ENCODE data around the gene BTBD2. TPM values are rescaled to one million over a fixed set of nuclear protein-coding genes. Genes with fewer than 3 reads are reported as not detected.

BTBD2 gene
- total RNA-seq, 1 experiment from 2014 or later = 81.0 TPM

DNA sequence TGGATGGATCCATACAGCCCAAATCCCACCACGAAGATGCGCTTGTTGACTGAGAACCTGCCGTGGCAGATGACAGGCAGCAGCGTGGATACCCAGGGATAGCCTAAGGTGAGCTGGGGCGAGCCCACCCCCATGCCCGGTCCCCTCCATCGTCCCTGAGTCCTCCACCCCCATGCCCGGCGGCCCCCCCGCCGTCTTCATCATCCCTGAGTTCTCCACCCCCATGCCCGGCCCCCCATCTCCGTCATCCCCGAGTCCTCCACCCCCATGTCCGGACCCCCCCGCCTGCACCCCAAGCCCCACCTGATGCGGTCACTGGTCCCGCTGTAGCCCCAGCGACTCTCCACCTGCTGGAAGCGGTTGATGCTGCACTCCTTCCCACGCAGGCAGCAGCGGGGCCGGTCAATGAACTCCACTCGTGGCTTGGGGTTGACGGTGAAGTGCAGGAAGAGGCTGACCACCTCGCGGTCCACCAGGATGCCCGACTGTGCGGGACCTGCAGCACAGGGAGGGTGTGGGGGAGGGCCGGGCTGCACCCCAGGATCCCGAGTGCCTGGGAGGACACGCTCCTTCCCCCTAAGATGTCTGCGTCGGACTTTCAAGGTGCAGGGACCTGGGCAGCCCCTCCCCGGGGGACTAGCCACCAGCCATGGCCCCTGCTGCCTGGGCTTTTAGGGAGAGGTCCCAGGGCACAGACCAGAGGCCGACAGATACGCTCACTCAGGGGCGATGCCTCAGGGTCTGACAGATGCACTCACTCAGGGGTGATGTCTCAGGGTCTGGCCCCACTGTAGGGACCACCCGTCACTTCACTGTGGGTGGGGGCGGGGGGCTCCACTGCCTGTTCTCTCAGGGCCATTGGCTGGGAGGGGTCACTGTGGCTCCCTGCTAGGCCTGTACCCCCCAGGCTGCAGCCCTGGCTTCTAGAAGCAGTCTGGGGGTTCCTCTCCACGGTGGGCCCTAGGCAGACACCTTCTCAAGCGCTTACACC is 28.0 kb downstream of the BTBD2 start:
- CTCF ChIA-PET = no interaction called here

DNA sequence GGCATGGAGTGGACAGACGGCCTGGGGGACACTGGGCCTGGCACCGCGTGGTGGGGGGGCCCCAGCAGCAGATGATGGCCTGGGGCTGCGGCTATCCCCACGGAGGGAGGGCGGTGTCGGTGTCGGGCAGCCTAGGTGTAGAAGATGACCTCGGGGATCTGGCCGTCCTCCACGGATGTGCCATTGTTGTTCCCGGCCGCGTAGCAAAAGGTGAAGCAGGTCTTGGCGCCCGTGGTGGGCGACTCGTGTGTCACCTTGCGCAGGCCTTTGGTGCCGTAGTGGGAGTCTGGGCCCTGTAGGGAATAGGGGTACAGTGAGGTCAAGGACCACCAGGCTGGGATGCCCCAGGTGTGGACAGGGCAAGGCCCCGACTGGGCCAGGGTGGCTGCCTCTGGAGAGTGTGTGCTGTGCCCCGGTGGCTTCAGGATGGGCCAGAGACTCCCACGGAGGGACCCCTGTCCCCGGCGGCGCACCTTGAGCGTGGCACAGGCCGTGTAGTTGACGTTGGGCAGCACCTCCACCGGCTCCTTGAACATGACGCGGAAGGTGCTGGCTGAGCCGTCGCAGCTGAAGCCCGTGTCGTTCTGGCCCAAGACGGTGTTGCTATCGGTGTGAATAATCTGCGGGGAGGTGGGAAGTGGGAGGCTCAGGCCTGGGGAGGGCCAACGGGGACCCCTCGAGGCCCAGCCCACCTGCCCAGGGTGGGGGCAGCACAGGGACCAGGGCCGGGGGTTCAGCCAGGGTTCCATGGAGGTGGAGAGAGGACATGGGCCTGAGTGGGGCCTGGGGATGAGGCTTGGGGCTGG is 29.0 kb downstream of the BTBD2 start:
- no peak for DNase-seq
- H3K4me1 ChIP-seq (replicated peaks; ENCODE audit: insufficient read depth) = no peaks in the 10 kb centered on the region
- H3K4me3 ChIP-seq = no peak overlapping the region
- no peak overlapping the region for H3K27ac ChIP-seq
- no peaks in the 10 kb centered on the region for H3K27me3 ChIP-seq (ENCODE audit: insufficient read depth, low read depth)
- ChIA-PET CTCF (no interaction called here), POLR2A (ENCODE audit: unreplicated experiment) (no interaction called here)
- no peak overlapping the region for H2AFZ ChIP-seq
- H3K36me3 ChIP-seq (ENCODE audit: low read depth) = no peaks in the 10 kb centered on the region
- H3K4me2 ChIP-seq = no peak overlapping the region
- TSS peak; percentile 69 for BruUV-seq (replicated peaks)
- intact Hi-C loops (cut with micrococcal nuclease; ENCODE audit: unreplicated experiment) = no loop called here
- TF ChIP-seq, protein P1, sequence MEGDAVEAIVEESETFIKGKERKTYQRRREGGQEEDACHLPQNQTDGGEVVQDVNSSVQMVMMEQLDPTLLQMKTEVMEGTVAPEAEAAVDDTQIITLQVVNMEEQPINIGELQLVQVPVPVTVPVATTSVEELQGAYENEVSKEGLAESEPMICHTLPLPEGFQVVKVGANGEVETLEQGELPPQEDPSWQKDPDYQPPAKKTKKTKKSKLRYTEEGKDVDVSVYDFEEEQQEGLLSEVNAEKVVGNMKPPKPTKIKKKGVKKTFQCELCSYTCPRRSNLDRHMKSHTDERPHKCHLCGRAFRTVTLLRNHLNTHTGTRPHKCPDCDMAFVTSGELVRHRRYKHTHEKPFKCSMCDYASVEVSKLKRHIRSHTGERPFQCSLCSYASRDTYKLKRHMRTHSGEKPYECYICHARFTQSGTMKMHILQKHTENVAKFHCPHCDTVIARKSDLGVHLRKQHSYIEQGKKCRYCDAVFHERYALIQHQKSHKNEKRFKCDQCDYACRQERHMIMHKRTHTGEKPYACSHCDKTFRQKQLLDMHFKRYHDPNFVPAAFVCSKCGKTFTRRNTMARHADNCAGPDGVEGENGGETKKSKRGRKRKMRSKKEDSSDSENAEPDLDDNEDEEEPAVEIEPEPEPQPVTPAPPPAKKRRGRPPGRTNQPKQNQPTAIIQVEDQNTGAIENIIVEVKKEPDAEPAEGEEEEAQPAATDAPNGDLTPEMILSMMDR (conservative IDR thresholded peaks at IDR 0.05) = no peak
- TF ChIP-seq EZH2 (IDR thresholded peaks at IDR 0.05; ENCODE audit: low read depth) = no peak
- H3K9me3 ChIP-seq (ENCODE audit: insufficient read depth, low read depth) = no peaks in the 10 kb centered on the region
- H3K9me2 ChIP-seq (ENCODE audit: insufficient read depth) = no peaks in the 10 kb centered on the region
- H3F3A ChIP-seq (ENCODE audit: insufficient read depth, low read depth) = peaks cover 4% of the 10 kb centered on the region; the same call in 1 of the 2 replicates
- H3K79me2 ChIP-seq (ENCODE audit: low read depth) = no peaks in the 10 kb centered on the region
- peaks cover 4% of the 10 kb centered on the region; the same call in 1 of the 2 replicates for H4K20me1 ChIP-seq (ENCODE audit: insufficient read depth)

More for the DNA sequence above, 28.0 kb downstream of the BTBD2 start:
- no peak for TF ChIP-seq EZH2 (IDR thresholded peaks at IDR 0.05; ENCODE audit: low read depth)
- TF ChIP-seq, protein P1 (conservative IDR thresholded peaks at IDR 0.05) = no peak
- intact Hi-C loops (cut with micrococcal nuclease; ENCODE audit: unreplicated experiment) = no loop called here
- POLR2A ChIA-PET (ENCODE audit: unreplicated experiment) = no interaction called here
- no TSS peak for BruUV-seq (replicated peaks)
- Histone ChIP-seq H3K4me2 (no peak overlapping the region), H2AFZ (no peak overlapping the region), H4K20me1 (ENCODE audit: insufficient read depth) (peaks cover 4% of the 10 kb centered on the region; the same call in 1 of the 2 replicates), H3K9me2 (ENCODE audit: insufficient read depth) (no peaks in the 10 kb centered on the region), H3K9me3 (ENCODE audit: insufficient read depth, low read depth) (no peaks in the 10 kb centered on the region), H3K27me3 (ENCODE audit: insufficient read depth, low read depth) (no peaks in the 10 kb centered on the region), H3K79me2 (ENCODE audit: low read depth) (no peaks in the 10 kb centered on the region), H3K4me1 (replicated peaks; ENCODE audit: insufficient read depth) (no peaks in the 10 kb centered on the region), H3K4me3 (no peak overlapping the region), H3K36me3 (ENCODE audit: low read depth) (no peaks in the 10 kb centered on the region), H3F3A (ENCODE audit: insufficient read depth, low read depth) (peaks cover 4% of the 10 kb centered on the region; the same call in 1 of the 2 replicates), H3K27ac (no peak overlapping the region)
- DNase-seq = no peak

- Histone ChIP-seq H3K4me1 (replicated peaks; ENCODE audit: insufficient read depth) (no peaks in the 10 kb centered on the region), H3K36me3 (ENCODE audit: low read depth) (no peaks in the 10 kb centered on the region), H2AFZ (no peak overlapping the region), H3K79me2 (ENCODE audit: low read depth) (no peaks in the 10 kb centered on the region), H4K20me1 (ENCODE audit: insufficient read depth) (peaks cover 4% of the 10 kb centered on the region; the same call in 1 of the 2 replicates), H3K4me2 (no peak overlapping the region), H3K27ac (no peak overlapping the region), H3K9me3 (ENCODE audit: insufficient read depth, low read depth) (no peaks in the 10 kb centered on the region), H3K4me3 (no peak overlapping the region), H3K9me2 (ENCODE audit: insufficient read depth) (no peaks in the 10 kb centered on the region), H3K27me3 (ENCODE audit: insufficient read depth, low read depth) (no peaks in the 10 kb centered on the region), H3F3A (ENCODE audit: insufficient read depth, low read depth) (peaks cover 4% of the 10 kb centered on the region; the same call in 1 of the 2 replicates)
- TF ChIP-seq EZH2 (IDR thresholded peaks at IDR 0.05; ENCODE audit: low read depth) = no peak
- TF ChIP-seq, protein P1 (conservative IDR thresholded peaks at IDR 0.05) = no peak
- ChIA-PET CTCF (no interaction called here), POLR2A (ENCODE audit: unreplicated experiment) (no interaction called here)
- DNase-seq = no peak
- BruUV-seq (replicated peaks) = no TSS peak
- intact Hi-C loops (cut with micrococcal nuclease; ENCODE audit: unreplicated experiment) = no loop called here
Measured at GRCh38 chr19:1985588-1986356, 29.7 kb downstream of the BTBD2 start.
